DND-41 (cell line): Measurements from ENCODE around the gene ARAP1.

Experiments
- ATAC-seq: fragments of 200-7000 bp; cut with Tn5 transposase; 3 replicates; pipeline ENCODE4 v1.9.1; 2021; ENCODE audit warnings: low read depth; ENCODE audit not compliant: insufficient read depth
- DNase-seq: peaks from one replicate; pipeline ENCODE4 v3.0.0-alpha.2; 2020
- H2AFZ ChIP-seq: 2 replicates; pipeline ENCODE4 v1.6.0; 2012; ENCODE audit warnings: low read depth, low read length
- H3K27ac ChIP-seq: 2 replicates; pipeline ENCODE4 v1.5.1; 2012; ENCODE audit warnings: low read length, inconsistent platforms
- H3K27me3 ChIP-seq: fragments of 200-600 bp; sonication (generic); 2 replicates; pipeline ENCODE4 v1.6.0; 2012; ENCODE audit warnings: low read length, mild to moderate bottlenecking, inconsistent platforms; ENCODE audit not compliant: insufficient read depth, poor library complexity
- H3K36me3 ChIP-seq: 2 replicates; pipeline ENCODE4 v1.5.1; 2012; ENCODE audit warnings: low read length, inconsistent platforms; ENCODE audit not compliant: insufficient read depth
- H3K4me1 ChIP-seq: 2 replicates; pipeline ENCODE4 v1.5.1; 2012; ENCODE audit warnings: mild to moderate bottlenecking, low read length; ENCODE audit not compliant: insufficient read depth
- H3K4me2 ChIP-seq: 2 replicates; pipeline ENCODE4 v1.6.0; 2012; ENCODE audit warnings: mild to moderate bottlenecking, moderate library complexity, low read length, inconsistent platforms; ENCODE audit not compliant: insufficient read depth
- H3K4me3 ChIP-seq, 2 experiments: fragments of 200-600 bp in 1 of 2; shearing (Covaris generic) in 1 of 2; 2 replicates each; pipeline ENCODE4 v1.5.1; 2012 to 2016; ENCODE audit warnings: inconsistent platforms in 2 of 2, low read length in 2 of 2, mild to moderate bottlenecking in 2 of 2, low read depth in 1 of 2, moderate library complexity in 1 of 2
- H3K79me2 ChIP-seq: 2 replicates; pipeline ENCODE4 v1.6.0; 2012; ENCODE audit warnings: low read length, inconsistent platforms; ENCODE audit not compliant: insufficient read depth
- H3K9ac ChIP-seq: 2 replicates; pipeline ENCODE4 v1.6.0; 2012; ENCODE audit warnings: low read depth, mild to moderate bottlenecking, inconsistent platforms, low read length, moderate library complexity
- H3K9me3 ChIP-seq: 2 replicates; pipeline ENCODE4 v1.5.1; 2012; ENCODE audit warnings: low read length, moderate library complexity, mild to moderate bottlenecking, inconsistent platforms; ENCODE audit not compliant: insufficient read depth, severe bottlenecking
- H4K20me1 ChIP-seq: 2 replicates; pipeline ENCODE4 v1.6.0; 2012; ENCODE audit warnings: low read length; ENCODE audit not compliant: insufficient read depth
- CTCF ChIP-seq: IDR thresholded peaks from 2 replicates; pipeline ENCODE4 v1.5.1; 2012; ENCODE audit warnings: borderline replicate concordance, low read length, moderate library complexity, mild to moderate bottlenecking; ENCODE audit not compliant: poor library complexity, severe bottlenecking; ENCODE audit errors: extremely low read depth
- EZH2 ChIP-seq: IDR thresholded peaks from 3 replicates; pipeline ENCODE4 v1.6.1; 2012; ENCODE audit warnings: borderline replicate concordance, low read depth, mild to moderate bottlenecking, moderate library complexity, low read length, inconsistent platforms; ENCODE audit not compliant: severe bottlenecking

Gene ARAP1

DNA sequence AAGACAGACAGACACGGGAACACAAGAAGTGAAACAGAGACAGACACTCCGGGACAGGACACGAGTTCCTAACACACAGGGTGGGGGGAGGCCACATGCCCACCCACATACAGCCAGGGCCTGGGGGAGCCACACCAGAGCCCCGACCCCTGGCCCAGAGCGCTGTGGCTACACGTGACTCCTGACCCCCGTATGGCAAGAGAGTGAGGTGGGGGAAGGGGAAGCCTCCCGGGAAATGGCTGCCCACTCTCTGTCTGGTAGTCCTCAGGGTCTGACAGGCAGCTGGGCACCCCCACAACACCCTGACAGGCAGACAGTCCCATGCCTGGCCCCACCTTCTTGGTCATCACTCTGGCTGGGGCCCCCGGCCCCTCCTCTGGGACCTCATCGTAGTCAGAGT, 39.4 kb downstream of the ARAP1 start:
- peaks cover 80% of the 10 kb centered on the region for H3K36me3 ChIP-seq
- no peak for ATAC-seq

GRCh38 chr11:72712168-72712751, 39.9 kb downstream of the ARAP1 start:
- H3K9me3 ChIP-seq: no peaks in the 10 kb centered on the region
- TF ChIP-seq EZH2 (no peak), CTCF (no peak)
- H3K27ac ChIP-seq: no peak overlapping the region
- H3K27me3 ChIP-seq: no peaks in the 10 kb centered on the region
- ATAC-seq (no peak), DNase-seq (no peak)
- H3K4me2 ChIP-seq: no peak overlapping the region
- H3K79me2 ChIP-seq: peaks cover 41% of the 10 kb centered on the region
- H3K4me1 ChIP-seq: no peaks in the 10 kb centered on the region
- no peak overlapping the region for H3K4me3 ChIP-seq
- no peak overlapping the region for H2AFZ ChIP-seq
- H3K36me3 ChIP-seq: peaks cover 80% of the 10 kb centered on the region
- H4K20me1 ChIP-seq: peaks cover 38% of the 10 kb centered on the region
- no peak overlapping the region for H3K9ac ChIP-seq

More for the DNA sequence above, 39.4 kb downstream of the ARAP1 start:
- no peak for DNase-seq
- peaks cover 47% of the 10 kb centered on the region for H3K79me2 ChIP-seq
- H2AFZ ChIP-seq: no peak overlapping the region
- H3K4me2 ChIP-seq: no peak overlapping the region
- no peak overlapping the region for H3K27ac ChIP-seq
- H3K4me1 ChIP-seq: no peaks in the 10 kb centered on the region
- TF ChIP-seq CTCF: no peak
- no peak for TF ChIP-seq EZH2
- H3K4me3 ChIP-seq: no peak overlapping the region
- H3K9ac ChIP-seq: no peak overlapping the region
- no peaks in the 10 kb centered on the region for H3K27me3 ChIP-seq
- H3K9me3 ChIP-seq: no peaks in the 10 kb centered on the region
- H4K20me1 ChIP-seq: peaks cover 44% of the 10 kb centered on the region

DNA sequence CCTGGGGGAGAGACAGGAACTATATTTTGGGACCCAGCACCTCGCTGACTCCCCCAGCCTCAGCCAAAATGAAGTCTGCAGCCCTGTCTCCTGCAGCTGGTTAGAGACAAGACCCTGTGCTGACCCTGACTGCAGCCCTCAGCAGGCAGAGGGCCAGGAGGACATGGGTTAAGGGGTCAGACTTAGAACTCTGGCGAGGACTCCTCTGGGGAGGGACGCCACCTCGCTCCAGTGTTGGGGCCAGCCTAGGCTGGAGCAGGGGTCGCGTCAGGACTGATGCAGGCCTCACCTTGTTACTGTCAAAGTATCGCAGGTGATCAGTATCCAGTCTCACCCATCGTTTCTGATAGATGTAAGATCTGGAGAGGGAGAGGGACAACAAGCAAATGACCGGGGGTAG, 41.1 kb downstream of the ARAP1 start:
- no peaks in the 10 kb centered on the region for H3K9me3 ChIP-seq
- peaks cover 80% of the 10 kb centered on the region for H3K36me3 ChIP-seq
- no peaks in the 10 kb centered on the region for H3K27me3 ChIP-seq
- peaks cover 35% of the 10 kb centered on the region for H4K20me1 ChIP-seq
- no peak overlapping the region for H3K4me3 ChIP-seq
- H3K79me2 ChIP-seq: peaks cover 30% of the 10 kb centered on the region
- DNase-seq (no peak), ATAC-seq (no peak)
- H3K4me2 ChIP-seq: no peak overlapping the region
- no peak overlapping the region for H3K27ac ChIP-seq
- no peak for TF ChIP-seq EZH2
- TF ChIP-seq CTCF: no peak
- H3K9ac ChIP-seq: no peak overlapping the region
- H3K4me1 ChIP-seq: no peaks in the 10 kb centered on the region
- no peak overlapping the region for H2AFZ ChIP-seq

DNA sequence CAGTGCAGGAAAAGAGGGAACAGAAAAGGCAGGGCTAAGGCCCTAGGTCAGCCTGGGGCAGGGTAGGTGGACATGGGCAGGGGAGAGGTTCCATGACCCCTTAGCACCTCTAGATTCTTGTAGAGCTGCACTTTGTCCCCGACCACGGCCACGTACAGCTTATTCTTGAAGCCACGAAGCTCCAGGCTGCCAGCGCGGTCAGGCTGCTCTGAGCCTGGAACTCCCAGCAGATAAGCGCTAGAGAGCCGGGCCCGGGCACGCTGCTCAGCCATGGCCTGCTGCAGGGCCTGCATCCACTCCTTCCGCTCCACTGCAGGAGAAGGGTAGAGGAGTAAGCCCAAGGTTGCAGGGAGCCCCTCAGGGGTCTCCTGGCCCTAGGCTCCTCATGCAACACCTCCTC, 41.9 kb downstream of the ARAP1 start:
- ATAC-seq (no peak), DNase-seq (no peak)
- H3K9ac ChIP-seq: no peak overlapping the region
- H4K20me1 ChIP-seq: peaks cover 36% of the 10 kb centered on the region
- H3K4me1 ChIP-seq: no peaks in the 10 kb centered on the region
- no peaks in the 10 kb centered on the region for H3K27me3 ChIP-seq
- peaks cover 86% of the 10 kb centered on the region for H3K36me3 ChIP-seq
- no peak overlapping the region for H2AFZ ChIP-seq
- peaks cover 24% of the 10 kb centered on the region for H3K79me2 ChIP-seq
- no peak overlapping the region for H3K4me3 ChIP-seq
- no peak for TF ChIP-seq CTCF
- TF ChIP-seq EZH2: no peak
- no peak overlapping the region for H3K4me2 ChIP-seq
- no peak overlapping the region for H3K27ac ChIP-seq
- H3K9me3 ChIP-seq: no peaks in the 10 kb centered on the region
